Measurements from ENCODE around the gene LDB3.

Gene LDB3

GRCh38 chr10:86670290-86670811 lies 2.0 kb downstream of the LDB3 start:
- Histone ChIP-seq H3K36me3 (ENCODE audit: insufficient read depth, low read length) (no peaks in the 10 kb centered on the region), H3K9me3 (ENCODE audit: low read length) (no peaks in the 10 kb centered on the region), H3K27me3 (ENCODE audit: control insufficient read depth in 1 of 2, insufficient read depth in 2 of 2, low read length in 2 of 2) (no peaks in the 10 kb centered on the region), H3K27ac (ENCODE audit: low read depth, low read length) (peak overlapping the region; percentile 90), H3K9ac (ENCODE audit: low read length) (peak overlapping the region; percentile 90), H3K4me1 (ENCODE audit: insufficient read depth, low read length) (peaks cover 60% of the 10 kb centered on the region), H3K4me3 (ENCODE audit: low read depth in 1 of 2, low read length in 2 of 2) (peak overlapping the region; percentile 34 to 85)

GRCh38 chr10:86670876-86671275 lies 2.6 kb downstream of the LDB3 start:
- no peaks in the 10 kb centered on the region for H3K36me3 ChIP-seq (ENCODE audit: insufficient read depth, low read length)
- H3K9me3 ChIP-seq (ENCODE audit: low read length), result no peaks in the 10 kb centered on the region
- H3K27ac ChIP-seq (ENCODE audit: low read depth, low read length), result peak overlapping the region; percentile 90
- peaks cover 65% of the 10 kb centered on the region for H3K4me1 ChIP-seq (ENCODE audit: insufficient read depth, low read length)
- no peaks in the 10 kb centered on the region for H3K27me3 ChIP-seq (ENCODE audit: control insufficient read depth in 1 of 2, insufficient read depth in 2 of 2, low read length in 2 of 2)
- H3K9ac ChIP-seq (ENCODE audit: low read length), result peak overlapping the region; percentile 90
- H3K4me3 ChIP-seq (ENCODE audit: low read depth in 1 of 2, low read length in 2 of 2), result peak overlapping the region; percentile 45 to 85

GRCh38 chr10:86671419-86671818 lies 3.1 kb downstream of the LDB3 start:
- H3K27ac ChIP-seq (ENCODE audit: low read depth, low read length), result peak overlapping the region; percentile 90
- H3K4me1 ChIP-seq (ENCODE audit: insufficient read depth, low read length), result peaks cover 69% of the 10 kb centered on the region
- no peaks in the 10 kb centered on the region for H3K27me3 ChIP-seq (ENCODE audit: control insufficient read depth in 1 of 2, insufficient read depth in 2 of 2, low read length in 2 of 2)
- peak overlapping the region; percentile 45 to 85 for H3K4me3 ChIP-seq (ENCODE audit: low read depth in 1 of 2, low read length in 2 of 2)
- peak overlapping the region; percentile 90 for H3K9ac ChIP-seq (ENCODE audit: low read length)
- no peaks in the 10 kb centered on the region for H3K36me3 ChIP-seq (ENCODE audit: insufficient read depth, low read length)
- no peaks in the 10 kb centered on the region for H3K9me3 ChIP-seq (ENCODE audit: low read length)

GRCh38 chr10:86671985-86672710 lies 3.8 kb downstream of the LDB3 start:
- H3K36me3 ChIP-seq (ENCODE audit: insufficient read depth, low read length), result no peaks in the 10 kb centered on the region
- peak overlapping the region in 1 of 2 donors; percentile 85 for H3K4me3 ChIP-seq (ENCODE audit: low read depth in 1 of 2, low read length in 2 of 2)
- peak overlapping the region; percentile 76 for H3K9ac ChIP-seq (ENCODE audit: low read length)

GRCh38 chr10:86673216-86673826 lies 5.0 kb downstream of the LDB3 start:
- H3K27me3 ChIP-seq (ENCODE audit: control insufficient read depth in 1 of 2, insufficient read depth in 2 of 2, low read length in 2 of 2), result no peaks in the 10 kb centered on the region
- H3K4me1 ChIP-seq (ENCODE audit: insufficient read depth, low read length), result peaks cover 60% of the 10 kb centered on the region
- peak overlapping the region; percentile 82 for H3K27ac ChIP-seq (ENCODE audit: low read depth, low read length)
- H3K9ac ChIP-seq (ENCODE audit: low read length), result no peak overlapping the region
- H3K9me3 ChIP-seq (ENCODE audit: low read length), result no peaks in the 10 kb centered on the region
- H3K36me3 ChIP-seq (ENCODE audit: insufficient read depth, low read length), result no peaks in the 10 kb centered on the region
- peak overlapping the region in 1 of 2 donors; percentile 85 for H3K4me3 ChIP-seq (ENCODE audit: low read depth in 1 of 2, low read length in 2 of 2)

More at GRCh38 chr10:86671985-86672710, 3.8 kb downstream of the LDB3 start:
- H3K4me1 ChIP-seq (ENCODE audit: insufficient read depth, low read length), result peaks cover 71% of the 10 kb centered on the region
- H3K27ac ChIP-seq (ENCODE audit: low read depth, low read length), result peak overlapping the region; percentile 82
- no peaks in the 10 kb centered on the region for H3K9me3 ChIP-seq (ENCODE audit: low read length)
- no peaks in the 10 kb centered on the region for H3K27me3 ChIP-seq (ENCODE audit: control insufficient read depth in 1 of 2, insufficient read depth in 2 of 2, low read length in 2 of 2)

- peak overlapping the region in 1 of 2 donors; percentile 85 for H3K4me3 ChIP-seq (ENCODE audit: low read depth in 1 of 2, low read length in 2 of 2)
- no peak overlapping the region for H3K9ac ChIP-seq (ENCODE audit: low read length)
- H3K36me3 ChIP-seq (ENCODE audit: insufficient read depth, low read length), result no peaks in the 10 kb centered on the region
- peak overlapping the region; percentile 82 for H3K27ac ChIP-seq (ENCODE audit: low read depth, low read length)
- no peaks in the 10 kb centered on the region for H3K9me3 ChIP-seq (ENCODE audit: low read length)
- H3K27me3 ChIP-seq (ENCODE audit: control insufficient read depth in 1 of 2, insufficient read depth in 2 of 2, low read length in 2 of 2), result no peaks in the 10 kb centered on the region
- H3K4me1 ChIP-seq (ENCODE audit: insufficient read depth, low read length), result peaks cover 60% of the 10 kb centered on the region
These were observed 5.7 kb downstream of the LDB3 start for GRCh38 chr10:86673827-86674581.

GRCh38 chr10:86674912-86675311 lies 6.6 kb downstream of the LDB3 start:
- peak overlapping the region; percentile 82 for H3K27ac ChIP-seq (ENCODE audit: low read depth, low read length)
- no peaks in the 10 kb centered on the region for H3K36me3 ChIP-seq (ENCODE audit: insufficient read depth, low read length)
- H3K27me3 ChIP-seq (ENCODE audit: control insufficient read depth in 1 of 2, insufficient read depth in 2 of 2, low read length in 2 of 2), result no peaks in the 10 kb centered on the region
- H3K9ac ChIP-seq (ENCODE audit: low read length), result no peak overlapping the region
- no peaks in the 10 kb centered on the region for H3K9me3 ChIP-seq (ENCODE audit: low read length)
- peaks cover 60% of the 10 kb centered on the region for H3K4me1 ChIP-seq (ENCODE audit: insufficient read depth, low read length)
- no peak overlapping the region for H3K4me3 ChIP-seq (ENCODE audit: low read depth in 1 of 2, low read length in 2 of 2)

GRCh38 chr10:86677374-86677773 lies 9.1 kb downstream of the LDB3 start:
- H3K27me3 ChIP-seq (ENCODE audit: control insufficient read depth in 1 of 2, insufficient read depth in 2 of 2, low read length in 2 of 2), result no peaks in the 10 kb centered on the region
- no peak overlapping the region for H3K4me3 ChIP-seq (ENCODE audit: low read depth in 1 of 2, low read length in 2 of 2)
- no peak overlapping the region for H3K27ac ChIP-seq (ENCODE audit: low read depth, low read length)
- H3K36me3 ChIP-seq (ENCODE audit: insufficient read depth, low read length), result peaks cover 11% of the 10 kb centered on the region
- no peak overlapping the region for H3K9ac ChIP-seq (ENCODE audit: low read length)
- peaks cover 66% of the 10 kb centered on the region for H3K4me1 ChIP-seq (ENCODE audit: insufficient read depth, low read length)
- H3K9me3 ChIP-seq (ENCODE audit: low read length), result no peaks in the 10 kb centered on the region

GRCh38 chr10:86678999-86679792 lies 10.9 kb downstream of the LDB3 start:
- H3K4me3 ChIP-seq (ENCODE audit: low read depth in 1 of 2, low read length in 2 of 2), result no peak overlapping the region
- no peaks in the 10 kb centered on the region for H3K27me3 ChIP-seq (ENCODE audit: control insufficient read depth in 1 of 2, insufficient read depth in 2 of 2, low read length in 2 of 2)
- H3K36me3 ChIP-seq (ENCODE audit: insufficient read depth, low read length), result peaks cover 22% of the 10 kb centered on the region
- no peak overlapping the region for H3K9ac ChIP-seq (ENCODE audit: low read length)
- no peaks in the 10 kb centered on the region for H3K9me3 ChIP-seq (ENCODE audit: low read length)
- H3K27ac ChIP-seq (ENCODE audit: low read depth, low read length), result peak overlapping the region; percentile 14
- H3K4me1 ChIP-seq (ENCODE audit: insufficient read depth, low read length), result peaks cover 66% of the 10 kb centered on the region

GRCh38 chr10:86681047-86681446 lies 12.7 kb downstream of the LDB3 start:
- Histone ChIP-seq H3K9me3 (ENCODE audit: low read length) (no peaks in the 10 kb centered on the region), H3K4me3 (ENCODE audit: low read depth in 1 of 2, low read length in 2 of 2) (no peak overlapping the region), H3K4me1 (ENCODE audit: insufficient read depth, low read length) (peaks cover 64% of the 10 kb centered on the region), H3K9ac (ENCODE audit: low read length) (no peak overlapping the region), H3K27me3 (ENCODE audit: control insufficient read depth in 1 of 2, insufficient read depth in 2 of 2, low read length in 2 of 2) (no peaks in the 10 kb centered on the region), H3K36me3 (ENCODE audit: insufficient read depth, low read length) (peaks cover 22% of the 10 kb centered on the region), H3K27ac (ENCODE audit: low read depth, low read length) (peak overlapping the region; percentile 73)
